SU-DHL-6 (cell line): ENCODE measurements around the gene HK2.

Source experiments
- EZH2phosphoT487 ChIP-seq: fragments of 200-600 bp; sonication (generic), shearing (Covaris generic); conservative IDR thresholded peaks from 2 replicates; pipeline ENCODE4 v1.6.1; 2018; ENCODE audit warnings: mild to moderate bottlenecking, antibody characterized with exemption, low read length, moderate library complexity, mixed read lengths
- TF ChIP-seq, protein P1 (sequence below): fragments of 200-600 bp; sonication (generic); IDR thresholded peaks from one replicate; pipeline ENCODE4 v1.5.1; 2017; ENCODE audit warnings: antibody characterized with exemption, mild to moderate bottlenecking, low read length, moderate library complexity; ENCODE audit not compliant: insufficient read depth, poor library complexity, severe bottlenecking

DNA sequence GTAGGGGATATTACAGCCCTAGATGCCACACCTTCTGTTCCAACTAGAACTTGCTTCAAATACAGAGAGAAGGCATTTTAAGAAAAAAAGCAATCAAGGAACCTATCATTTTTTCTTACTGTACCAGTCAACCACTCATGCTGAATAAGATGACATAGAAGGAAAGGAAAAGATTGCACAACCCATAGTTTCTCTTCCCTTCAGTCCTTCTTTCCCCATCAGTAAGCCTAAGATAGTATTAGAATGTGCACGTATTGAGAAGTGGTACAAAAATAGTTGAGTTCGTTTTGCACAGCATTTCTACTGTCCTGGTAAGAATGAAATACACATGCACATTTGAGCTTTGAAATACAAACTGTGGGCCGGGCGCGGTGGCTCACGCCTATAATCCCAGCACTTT lies 27.0 kb upstream of the HK2 start:
- TF ChIP-seq, protein P1, sequence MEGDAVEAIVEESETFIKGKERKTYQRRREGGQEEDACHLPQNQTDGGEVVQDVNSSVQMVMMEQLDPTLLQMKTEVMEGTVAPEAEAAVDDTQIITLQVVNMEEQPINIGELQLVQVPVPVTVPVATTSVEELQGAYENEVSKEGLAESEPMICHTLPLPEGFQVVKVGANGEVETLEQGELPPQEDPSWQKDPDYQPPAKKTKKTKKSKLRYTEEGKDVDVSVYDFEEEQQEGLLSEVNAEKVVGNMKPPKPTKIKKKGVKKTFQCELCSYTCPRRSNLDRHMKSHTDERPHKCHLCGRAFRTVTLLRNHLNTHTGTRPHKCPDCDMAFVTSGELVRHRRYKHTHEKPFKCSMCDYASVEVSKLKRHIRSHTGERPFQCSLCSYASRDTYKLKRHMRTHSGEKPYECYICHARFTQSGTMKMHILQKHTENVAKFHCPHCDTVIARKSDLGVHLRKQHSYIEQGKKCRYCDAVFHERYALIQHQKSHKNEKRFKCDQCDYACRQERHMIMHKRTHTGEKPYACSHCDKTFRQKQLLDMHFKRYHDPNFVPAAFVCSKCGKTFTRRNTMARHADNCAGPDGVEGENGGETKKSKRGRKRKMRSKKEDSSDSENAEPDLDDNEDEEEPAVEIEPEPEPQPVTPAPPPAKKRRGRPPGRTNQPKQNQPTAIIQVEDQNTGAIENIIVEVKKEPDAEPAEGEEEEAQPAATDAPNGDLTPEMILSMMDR: no peak
- TF ChIP-seq EZH2phosphoT487: no peak
